GM10847 (cell line): ENCODE results near the gene MYH8.

Experiments
- POLR2A ChIP-seq: IDR thresholded peaks from 2 replicates; pipeline ENCODE4 v1.6.1; 2011; ENCODE audit not compliant: insufficient read length; ENCODE audit errors: extremely low read depth

MYH8 gene

GRCh38 chr17:10396524-10397163 is 25.1 kb downstream of the MYH8 start:
- no peak for TF ChIP-seq POLR2A

GRCh38 chr17:10394201-10394887 is 27.4 kb downstream of the MYH8 start:
- no peak for TF ChIP-seq POLR2A

GRCh38 chr17:10392880-10393279 is 28.9 kb downstream of the MYH8 start:
- TF ChIP-seq POLR2A = no peak

GRCh38 chr17:10385871-10386270 is 35.9 kb downstream of the MYH8 start:
- TF ChIP-seq POLR2A = no peak

- no peak for TF ChIP-seq POLR2A
Observed at GRCh38 chr17:10384175-10384574, 37.6 kb downstream of the MYH8 start.

- no peak for TF ChIP-seq POLR2A
Observed at GRCh38 chr17:10380631-10381408, 40.9 kb downstream of the MYH8 start.

GRCh38 chr17:10372906-10373305 is 48.8 kb downstream of the MYH8 start, which contains the start of gene MYH13:
Gene MYH13, minus strand, starts transcription at chr17:10373006. Its CDS starts 8,476 bp downstream, at chr17:10364530.
- no peak for TF ChIP-seq POLR2A

GRCh38 chr17:10370016-10370608 is 51.6 kb downstream of the MYH8 start:
- no peak for TF ChIP-seq POLR2A

- TF ChIP-seq POLR2A = no peak
Observed at GRCh38 chr17:10369239-10369638, 52.5 kb downstream of the MYH8 start.

- no peak for TF ChIP-seq POLR2A
Observed at GRCh38 chr17:10368561-10368960, 53.2 kb downstream of the MYH8 start.

- TF ChIP-seq POLR2A = no peak
Observed at GRCh38 chr17:10360578-10360977, 61.2 kb downstream of the MYH8 start.

GRCh38 chr17:10357768-10358167 is 64.0 kb downstream of the MYH8 start:
- no peak for TF ChIP-seq POLR2A

- no peak for TF ChIP-seq POLR2A
Observed at GRCh38 chr17:10354651-10355050, 67.1 kb downstream of the MYH8 start.

GRCh38 chr17:10352893-10353292 is 68.9 kb downstream of the MYH8 start:
- no peak for TF ChIP-seq POLR2A

- no peak for TF ChIP-seq POLR2A
Observed at GRCh38 chr17:10349403-10349802, 72.3 kb downstream of the MYH8 start.

GRCh38 chr17:10344816-10345215 is 76.9 kb downstream of the MYH8 start:
- no peak for TF ChIP-seq POLR2A
